ENCODE results near the gene CMTM5.
A peak's percentile ranks its signal among the peaks of the same experiment; 100 is the strongest.

CMTM5 gene, protein sequence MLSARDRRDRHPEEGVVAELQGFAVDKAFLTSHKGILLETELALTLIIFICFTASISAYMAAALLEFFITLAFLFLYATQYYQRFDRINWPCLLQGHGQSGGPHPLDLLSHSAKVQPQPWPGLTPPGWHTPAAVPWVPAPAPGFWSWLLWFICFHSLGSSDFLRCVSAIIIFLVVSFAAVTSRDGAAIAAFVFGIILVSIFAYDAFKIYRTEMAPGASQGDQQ

GRCh38 chr14:23376482-23377197 is at the start of gene CMTM5:
Gene CMTM5, plus strand, starts transcription at chr14:23377046. Its CDS starts 206 bp downstream, at chr14:23377252.
- no peaks in the 10 kb centered on the region for H3K36me3 Mint-ChIP-seq (ENCODE audit: low read depth)
- peaks cover 21% of the 10 kb centered on the region for H3K27me3 Mint-ChIP-seq (ENCODE audit: low read depth)
- H3K9me3 Mint-ChIP-seq = no peaks in the 10 kb centered on the region
- no peak within 1 kb of the TSS for H3K4me3 Mint-ChIP-seq
- peaks cover 14% of the 10 kb centered on the region for H3K4me1 Mint-ChIP-seq
- peak within 1 kb of the TSS in 2 of 3 experiments; percentile 19 to 59 for H3K27ac Mint-ChIP-seq
- TF ChIP-seq CTCF (IDR thresholded peaks at IDR 0.05; ENCODE audit: unreplicated experiment in 3 of 3) = no peak

DNA sequence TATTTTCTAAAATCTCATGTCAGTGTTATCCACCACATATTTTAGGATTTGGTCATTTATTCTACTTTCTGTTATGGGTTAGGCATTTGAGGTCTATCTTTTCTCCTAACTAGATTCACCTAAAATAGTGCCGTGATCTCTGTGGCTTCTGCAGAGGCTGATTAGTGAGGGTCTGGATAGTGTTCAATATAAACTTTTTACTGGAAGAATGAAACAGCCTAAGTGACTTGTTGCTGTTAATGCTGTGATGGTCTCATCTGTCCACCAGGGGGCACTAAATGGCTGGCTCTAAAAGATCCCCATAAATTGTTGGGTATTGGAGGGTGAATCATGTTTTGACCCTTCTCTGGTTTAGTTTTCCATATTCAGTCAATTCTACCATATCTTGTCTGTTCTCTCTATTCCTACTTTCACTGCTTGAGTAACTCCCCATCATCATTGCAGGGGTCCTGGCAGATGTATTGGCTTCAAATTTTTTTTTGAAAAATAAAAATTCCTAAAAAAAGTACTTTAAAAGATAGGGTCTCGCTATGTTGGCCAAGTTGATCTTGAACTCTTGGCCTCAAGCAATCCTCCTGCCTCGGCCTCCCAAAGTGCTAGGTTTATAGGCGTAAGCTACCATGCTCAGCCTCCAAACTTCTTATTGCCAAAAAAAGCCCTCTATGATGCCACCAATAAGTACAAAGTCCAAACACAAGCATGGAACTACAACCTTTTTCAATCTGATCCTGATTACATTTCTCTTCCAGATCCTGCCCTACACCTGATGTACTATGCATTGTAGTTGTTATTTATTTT is 48.7 kb upstream of the CMTM5 start:
- TF ChIP-seq CTCF (IDR thresholded peaks at IDR 0.05; ENCODE audit: unreplicated experiment in 3 of 3) = peak; percentile 86 to 93 (median 89)
- Mint-ChIP-seq H3K4me3 (peak overlapping the region in 1 of 3 experiments; percentile 53), H3K27me3 (ENCODE audit: low read depth) (no peaks in the 10 kb centered on the region), H3K36me3 (ENCODE audit: low read depth) (peaks cover 27% of the 10 kb centered on the region), H3K9me3 (no peaks in the 10 kb centered on the region), H3K27ac (peak overlapping the region; percentile 21 to 73 (median 73)), H3K4me1 (peaks cover 12% of the 10 kb centered on the region)

GRCh38 chr14:23335623-23336022 is 41.2 kb upstream of the CMTM5 start:
- no peaks in the 10 kb centered on the region for H3K36me3 Mint-ChIP-seq (ENCODE audit: low read depth)
- no peak for TF ChIP-seq CTCF (IDR thresholded peaks at IDR 0.05; ENCODE audit: unreplicated experiment in 3 of 3)
- peaks cover 9% of the 10 kb centered on the region for H3K9me3 Mint-ChIP-seq
- peaks cover 11% of the 10 kb centered on the region for H3K27me3 Mint-ChIP-seq (ENCODE audit: low read depth)
- H3K4me3 Mint-ChIP-seq = no peak overlapping the region
- no peaks in the 10 kb centered on the region for H3K4me1 Mint-ChIP-seq
- H3K27ac Mint-ChIP-seq = no peak overlapping the region

DNA sequence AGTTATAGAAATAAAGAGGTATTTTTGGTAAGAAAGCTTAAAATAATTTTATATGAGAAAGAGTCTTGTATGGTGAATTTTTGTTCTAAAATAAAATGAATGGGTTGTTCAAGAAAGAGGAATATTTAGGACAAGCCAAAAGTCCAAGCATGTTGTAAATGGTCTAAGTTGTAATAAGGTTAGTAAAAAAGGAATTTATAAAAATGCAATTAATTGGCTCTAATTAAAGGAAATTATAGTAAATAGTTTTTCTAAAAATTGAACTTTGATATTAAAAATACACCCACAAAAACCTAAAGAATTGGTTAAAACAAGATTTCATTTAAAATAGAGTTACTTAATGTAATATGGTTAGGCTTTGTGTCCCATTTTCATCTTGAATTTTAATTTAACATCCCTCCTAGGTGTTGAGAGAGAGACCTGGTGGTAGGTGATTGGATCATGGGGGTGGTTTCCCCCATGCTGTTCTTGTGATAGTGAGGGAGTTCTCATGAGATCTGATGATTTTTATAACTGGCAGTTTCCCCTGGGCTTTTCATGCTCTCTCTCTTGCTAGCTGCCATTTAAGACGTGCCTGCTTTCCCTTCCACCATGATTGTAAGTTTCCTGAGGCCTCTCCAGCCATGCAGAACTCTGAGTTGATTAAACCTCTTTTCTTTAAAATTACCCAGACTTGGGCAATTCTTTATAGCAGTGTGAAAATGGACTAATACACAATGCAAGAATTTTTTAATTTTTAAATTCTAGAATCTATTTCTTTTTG is 37.2 kb upstream of the CMTM5 start:
- peaks cover 14% of the 10 kb centered on the region for H3K27me3 Mint-ChIP-seq (ENCODE audit: low read depth)
- H3K4me1 Mint-ChIP-seq = no peaks in the 10 kb centered on the region
- no peak for TF ChIP-seq CTCF (IDR thresholded peaks at IDR 0.05; ENCODE audit: unreplicated experiment in 3 of 3)
- H3K4me3 Mint-ChIP-seq = no peak overlapping the region
- H3K9me3 Mint-ChIP-seq = peaks cover 9% of the 10 kb centered on the region
- no peak overlapping the region for H3K27ac Mint-ChIP-seq
- no peaks in the 10 kb centered on the region for H3K36me3 Mint-ChIP-seq (ENCODE audit: low read depth)

- no peak overlapping the region for H3K27ac Mint-ChIP-seq
- TF ChIP-seq CTCF (IDR thresholded peaks at IDR 0.05; ENCODE audit: unreplicated experiment in 3 of 3) = no peak
- no peak overlapping the region for H3K4me3 Mint-ChIP-seq
- H3K9me3 Mint-ChIP-seq = peaks cover 6% of the 10 kb centered on the region
- H3K27me3 Mint-ChIP-seq (ENCODE audit: low read depth) = peaks cover 5% of the 10 kb centered on the region
- H3K4me1 Mint-ChIP-seq = peaks cover 5% of the 10 kb centered on the region
- H3K36me3 Mint-ChIP-seq (ENCODE audit: low read depth) = no peaks in the 10 kb centered on the region
Measured at GRCh38 chr14:23344481-23344880, 32.4 kb upstream of the CMTM5 start.

All from nephron (organoid).